OCI-LY3 (cell line): Measurements from ENCODE around the gene RPAIN.

ENCODE experiments used
- H2AFZ ChIP-seq: fragments of 200-600, 300-600 bp; shearing (Covaris generic); 2 replicates; pipeline ENCODE4 v1.6.0; 2014; ENCODE audit warnings: antibody characterized with exemption, low read depth, low read length
- H3K27ac ChIP-seq: fragments of 200-600, 300-600 bp; sonication (generic); 2 replicates; pipeline ENCODE4 v1.5.1; 2014; ENCODE audit warnings: mild to moderate bottlenecking, low read length, moderate library complexity, mixed read lengths
- H3K27me3 ChIP-seq: fragments of 200-600, 300-600 bp; sonication (generic); 2 replicates; pipeline ENCODE4 v1.6.1; 2014; ENCODE audit warnings: low read depth, low read length, mixed read lengths
- H3K36me3 ChIP-seq: fragments of 200-600, 300-600 bp; sonication (generic); replicated peaks from 2 replicates; pipeline ENCODE3; 2014; ENCODE audit warnings: low read depth, low read length, mixed read lengths
- H3K4me1 ChIP-seq: fragments of 300-600, 200-600 bp; sonication (generic); 2 replicates; pipeline ENCODE4 v1.6.1; 2014; ENCODE audit warnings: low read length, mixed read lengths
- H3K4me2 ChIP-seq: fragments of 200-600, 300-600 bp; sonication (generic); 2 replicates; pipeline ENCODE4 v1.6.1; 2014; ENCODE audit warnings: low read length, mixed read lengths
- H3K4me3 ChIP-seq: fragments of 300-600, 200-600 bp; sonication (generic); 2 replicates; pipeline ENCODE4 v1.5.1; 2014; ENCODE audit warnings: antibody characterized with exemption, mild to moderate bottlenecking, low read length, moderate library complexity
- H3K79me2 ChIP-seq: fragments of 300-600, 200-600 bp; shearing (Covaris generic); 2 replicates; pipeline ENCODE4 v1.6.1; 2014; ENCODE audit warnings: mild to moderate bottlenecking, low read length, mixed read lengths
- H3K9ac ChIP-seq: fragments of 300-600, 200-600 bp; shearing (Covaris generic); 2 replicates; pipeline ENCODE4 v1.6.0; 2014; ENCODE audit warnings: mild to moderate bottlenecking, low read length, moderate library complexity
- H3K9me3 ChIP-seq: fragments of 200-600, 300-600 bp; shearing (Covaris generic); 2 replicates; pipeline ENCODE4 v1.6.1; 2014; ENCODE audit warnings: low read length, mixed read lengths; ENCODE audit not compliant: insufficient read depth
- H4K20me1 ChIP-seq: fragments of 200-600, 300-600 bp; sonication (generic); 2 replicates; pipeline ENCODE4 v1.6.1; 2016; ENCODE audit warnings: low read length, mixed read lengths; ENCODE audit not compliant: insufficient read depth
- EZH2phosphoT487 ChIP-seq: fragments of 200-600 bp; shearing (Covaris generic); IDR thresholded peaks from 2 replicates; pipeline ENCODE4 v1.6.1; 2018; ENCODE audit warnings: antibody characterized with exemption, mixed run types, low read depth
- TF ChIP-seq, protein P1 (sequence below): fragments of 200-600, 300-600 bp; sonication (generic); IDR thresholded peaks from 2 replicates; pipeline ENCODE4 v1.5.1; 2014; ENCODE audit warnings: antibody characterized with exemption, low read length, low read depth

The RPAIN gene

DNA sequence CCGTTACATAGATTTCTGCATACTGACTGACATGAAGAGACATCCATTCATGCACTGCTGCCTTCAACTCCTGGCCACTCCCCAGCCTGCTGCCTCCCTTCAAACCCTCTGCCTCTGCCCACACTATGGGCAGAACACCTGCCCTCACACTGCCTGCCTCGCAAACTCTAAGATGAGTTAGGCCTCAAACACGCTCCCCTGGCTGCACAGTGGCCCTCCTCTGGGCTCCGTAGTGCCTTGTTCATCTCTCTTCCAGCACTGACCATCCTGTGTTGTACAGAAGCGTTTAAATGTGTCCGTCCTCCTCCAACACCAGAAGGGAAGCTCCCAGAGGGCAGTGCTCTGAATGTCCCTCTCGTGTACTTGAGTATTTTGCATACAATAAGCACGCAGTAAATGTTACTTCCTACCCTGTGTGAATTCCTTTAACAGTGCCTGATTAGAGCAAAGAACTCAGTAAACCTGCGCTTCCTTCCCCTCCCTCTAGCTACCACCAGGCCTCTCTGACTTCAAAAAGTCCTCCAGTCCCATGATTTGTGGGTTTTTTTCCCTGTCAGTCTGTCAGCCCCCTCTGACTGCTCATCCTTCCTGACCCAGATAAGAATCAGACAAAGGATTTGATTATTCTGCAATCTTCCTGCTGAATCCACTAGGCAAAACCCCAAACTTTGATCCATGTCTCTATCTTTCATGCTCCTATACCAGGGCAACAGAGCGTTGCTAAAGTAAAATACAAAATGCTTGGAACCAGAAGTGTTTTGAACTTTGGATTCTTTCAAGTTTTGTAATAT is 44.9 kb downstream of the RPAIN start:
- no peaks in the 10 kb centered on the region for H3K9me3 ChIP-seq
- peaks cover 9% of the 10 kb centered on the region for H3K4me1 ChIP-seq
- no peak overlapping the region for H3K4me2 ChIP-seq
- H3K79me2 ChIP-seq, result peaks cover 73% of the 10 kb centered on the region
- H3K36me3 ChIP-seq, result peaks cover 4% of the 10 kb centered on the region
- H3K27me3 ChIP-seq, result no peaks in the 10 kb centered on the region
- no peak overlapping the region for H3K4me3 ChIP-seq
- no peak overlapping the region for H3K27ac ChIP-seq
- H4K20me1 ChIP-seq, result peaks cover 8% of the 10 kb centered on the region; the same call in 1 of the 2 replicates
- no peak overlapping the region for H3K9ac ChIP-seq
- TF ChIP-seq, protein P1, sequence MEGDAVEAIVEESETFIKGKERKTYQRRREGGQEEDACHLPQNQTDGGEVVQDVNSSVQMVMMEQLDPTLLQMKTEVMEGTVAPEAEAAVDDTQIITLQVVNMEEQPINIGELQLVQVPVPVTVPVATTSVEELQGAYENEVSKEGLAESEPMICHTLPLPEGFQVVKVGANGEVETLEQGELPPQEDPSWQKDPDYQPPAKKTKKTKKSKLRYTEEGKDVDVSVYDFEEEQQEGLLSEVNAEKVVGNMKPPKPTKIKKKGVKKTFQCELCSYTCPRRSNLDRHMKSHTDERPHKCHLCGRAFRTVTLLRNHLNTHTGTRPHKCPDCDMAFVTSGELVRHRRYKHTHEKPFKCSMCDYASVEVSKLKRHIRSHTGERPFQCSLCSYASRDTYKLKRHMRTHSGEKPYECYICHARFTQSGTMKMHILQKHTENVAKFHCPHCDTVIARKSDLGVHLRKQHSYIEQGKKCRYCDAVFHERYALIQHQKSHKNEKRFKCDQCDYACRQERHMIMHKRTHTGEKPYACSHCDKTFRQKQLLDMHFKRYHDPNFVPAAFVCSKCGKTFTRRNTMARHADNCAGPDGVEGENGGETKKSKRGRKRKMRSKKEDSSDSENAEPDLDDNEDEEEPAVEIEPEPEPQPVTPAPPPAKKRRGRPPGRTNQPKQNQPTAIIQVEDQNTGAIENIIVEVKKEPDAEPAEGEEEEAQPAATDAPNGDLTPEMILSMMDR, result no peak
- no peak for TF ChIP-seq EZH2phosphoT487
- H2AFZ ChIP-seq, result no peak overlapping the region

DNA sequence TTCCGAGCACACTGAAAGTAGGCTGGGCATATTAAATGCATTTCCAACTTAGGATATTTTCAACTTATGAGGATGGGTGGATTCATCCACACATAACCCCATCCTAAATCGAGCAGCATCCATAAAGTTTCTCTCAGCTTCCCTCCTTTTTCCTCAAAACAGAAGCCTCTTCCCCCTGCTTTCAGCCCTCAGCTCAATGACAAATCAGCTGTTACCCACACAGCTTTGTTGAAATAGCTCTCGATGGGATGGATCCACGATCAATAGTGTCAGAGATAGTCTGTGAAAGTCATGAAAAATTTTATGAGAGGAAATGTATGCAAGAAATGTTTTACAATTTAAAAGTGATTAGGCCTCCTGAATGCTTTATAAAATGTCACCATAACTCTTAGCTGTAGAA is 46.3 kb downstream of the RPAIN start:
- H3K4me3 ChIP-seq, result peak overlapping the region; percentile 99

DNA sequence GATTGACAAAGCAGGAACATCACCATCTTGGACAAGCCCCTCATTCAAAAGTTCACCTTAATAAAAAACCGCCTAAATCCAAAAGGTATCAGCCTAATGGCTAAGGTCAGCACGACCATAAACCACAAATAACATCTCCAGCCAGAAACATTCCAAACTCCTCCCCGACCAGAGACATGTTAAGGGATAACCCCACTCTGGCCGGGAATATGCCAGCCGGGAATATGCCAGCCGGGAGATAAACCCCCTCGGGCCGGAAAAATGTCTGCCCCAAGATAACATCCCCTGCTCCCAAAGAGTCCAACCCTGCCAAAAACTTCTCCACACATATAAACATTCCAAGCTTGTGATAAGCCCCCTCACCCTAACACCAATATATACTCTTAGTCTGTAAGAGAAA is 47.4 kb downstream of the RPAIN start:
- H3K4me1 ChIP-seq, result peaks cover 9% of the 10 kb centered on the region
- H3K27ac ChIP-seq, result peak overlapping the region; percentile 57; the same call in 1 of the 2 replicates
- peak overlapping the region; percentile 81 for H3K4me2 ChIP-seq
- TF ChIP-seq EZH2phosphoT487, result no peak
- TF ChIP-seq, protein P1, result no peak
- H3K9me3 ChIP-seq, result no peaks in the 10 kb centered on the region
- peak overlapping the region; percentile 95 for H3K9ac ChIP-seq
- H3K4me3 ChIP-seq, result peak overlapping the region; percentile 99
- peaks cover 5% of the 10 kb centered on the region for H3K36me3 ChIP-seq
- no peaks in the 10 kb centered on the region for H3K27me3 ChIP-seq
- H3K79me2 ChIP-seq, result peaks cover 64% of the 10 kb centered on the region
- H2AFZ ChIP-seq, result no peak overlapping the region
- H4K20me1 ChIP-seq, result peaks cover 8% of the 10 kb centered on the region; the same call in 1 of the 2 replicates

More for the DNA sequence above, 46.3 kb downstream of the RPAIN start:
- peaks cover 8% of the 10 kb centered on the region; the same call in 1 of the 2 replicates for H4K20me1 ChIP-seq
- H3K4me2 ChIP-seq, result peak overlapping the region; percentile 81; the same call in 1 of the 2 replicates
- H3K9me3 ChIP-seq, result no peaks in the 10 kb centered on the region
- peaks cover 4% of the 10 kb centered on the region for H3K36me3 ChIP-seq
- H3K27me3 ChIP-seq, result no peaks in the 10 kb centered on the region
- no peak overlapping the region for H2AFZ ChIP-seq
- H3K4me1 ChIP-seq, result peaks cover 9% of the 10 kb centered on the region
- TF ChIP-seq, protein P1, result no peak
- no peak for TF ChIP-seq EZH2phosphoT487
- H3K79me2 ChIP-seq, result peaks cover 68% of the 10 kb centered on the region
- no peak overlapping the region for H3K27ac ChIP-seq
- 0 out of 2 replicates have a peak overlapping the region, but pooled peaks have one; percentile 95 for H3K9ac ChIP-seq

DNA sequence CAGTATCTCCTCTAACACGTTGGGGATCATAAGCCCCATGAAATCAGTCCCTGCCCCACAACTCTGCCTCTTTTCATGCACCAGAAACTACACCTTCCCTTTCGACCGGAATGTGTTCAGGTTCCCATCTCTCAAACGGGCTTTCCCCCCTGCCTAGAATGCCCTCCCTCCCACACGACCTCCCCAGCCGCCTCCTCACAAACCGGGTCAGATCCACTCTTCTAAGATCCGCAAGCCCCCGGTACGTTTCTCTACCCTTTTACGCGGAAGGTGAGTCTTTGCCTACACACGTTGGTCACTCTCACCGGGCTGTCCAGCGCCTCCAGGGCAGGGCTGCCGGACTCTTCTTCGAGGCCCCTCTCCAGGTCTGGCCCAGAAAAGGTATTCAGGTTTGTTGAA is 48.1 kb downstream of the RPAIN start:
- Histone ChIP-seq H2AFZ (peak overlapping the region; percentile 23; the same call in 1 of the 2 replicates), H3K4me1 (peaks cover 9% of the 10 kb centered on the region), H3K27me3 (no peaks in the 10 kb centered on the region), H3K4me2 (peak overlapping the region; percentile 81), H3K9ac (peak overlapping the region; percentile 95), H3K9me3 (no peaks in the 10 kb centered on the region), H3K4me3 (peak overlapping the region; percentile 99), H3K79me2 (peaks cover 58% of the 10 kb centered on the region), H3K27ac (peak overlapping the region; percentile 57), H4K20me1 (peaks cover 8% of the 10 kb centered on the region; the same call in 1 of the 2 replicates), H3K36me3 (peaks cover 6% of the 10 kb centered on the region)
- TF ChIP-seq, protein P1, result no peak
- TF ChIP-seq EZH2phosphoT487, result no peak
